AG09319 (cell line): Measurements from ENCODE around the gene SYNE1.

Source experiments
- DNase-seq: peaks from one replicate; pipeline ENCODE4 v3.0.0-alpha.2; 2010; ENCODE audit warnings: low read depth; ENCODE audit errors: extremely low read depth
- CTCF ChIP-seq: IDR thresholded peaks from 2 replicates; pipeline ENCODE4 v1.5.1; 2011; ENCODE audit warnings: low read depth, mild to moderate bottlenecking, inconsistent platforms, low read length, moderate library complexity

Gene SYNE1

GRCh38 chr6:152478377-152479010 lies 158.7 kb downstream of the SYNE1 start:
- TF ChIP-seq CTCF = no peak
- no peak for DNase-seq

GRCh38 chr6:152474354-152474753 lies 162.8 kb downstream of the SYNE1 start:
- DNase-seq = no peak
- TF ChIP-seq CTCF = no peak

GRCh38 chr6:152472325-152472724 lies 164.8 kb downstream of the SYNE1 start:
- DNase-seq = no peak
- no peak for TF ChIP-seq CTCF

- no peak for TF ChIP-seq CTCF
- DNase-seq = no peak
These were observed 165.5 kb downstream of the SYNE1 start for GRCh38 chr6:152471456-152472265.

- no peak for TF ChIP-seq CTCF
- DNase-seq = no peak
These were observed 174.0 kb downstream of the SYNE1 start for GRCh38 chr6:152463164-152463563.

- DNase-seq = no peak
- no peak for TF ChIP-seq CTCF
These were observed 174.4 kb downstream of the SYNE1 start for GRCh38 chr6:152462716-152463115.

GRCh38 chr6:152461556-152461955 lies 175.6 kb downstream of the SYNE1 start:
- no peak for TF ChIP-seq CTCF
- DNase-seq = no peak
